GM19035 (cell line): ENCODE results near the gene TENT5C.

ENCODE experiments used
- ATAC-seq: cut with Tn5 transposase; IDR thresholded peaks from one replicate; pipeline ENCODE4 v1.9.1; 2021; ENCODE audit not compliant: unreplicated experiment

Gene TENT5C

DNA sequence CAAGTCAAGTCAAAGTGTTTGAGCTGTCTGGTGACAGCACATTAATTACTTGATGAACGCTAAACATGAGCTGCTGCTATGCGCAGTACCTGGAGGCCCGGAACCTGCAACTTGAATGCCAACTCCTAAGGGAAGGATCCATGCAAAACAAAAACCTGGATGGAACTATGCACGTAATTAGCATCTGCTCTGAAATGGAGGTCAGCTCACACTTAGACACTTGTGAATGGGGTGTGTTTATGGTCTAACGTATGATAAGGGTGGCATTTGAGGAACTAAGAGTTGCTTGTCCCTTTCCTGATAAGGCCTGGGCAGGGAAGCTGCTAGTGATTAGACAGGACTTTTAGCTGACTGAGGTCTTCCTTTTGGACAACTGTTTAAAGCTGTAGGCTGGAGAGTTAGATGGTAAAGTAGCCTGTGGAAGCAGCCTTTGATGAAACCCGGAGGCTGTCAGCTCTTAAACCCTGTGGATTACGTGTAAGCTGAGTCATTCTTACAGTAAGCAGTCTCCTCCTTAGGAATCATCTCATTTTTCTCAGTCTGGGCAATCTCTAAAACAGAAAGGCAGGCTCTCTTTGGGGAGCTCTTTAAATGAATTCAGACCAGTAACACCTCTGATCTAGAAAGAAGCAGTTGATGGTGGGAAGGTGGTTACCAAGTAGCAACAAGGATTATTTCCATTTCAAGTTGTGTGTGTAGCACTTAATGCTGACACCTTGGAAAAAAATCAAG, 6.8 kb downstream of the TENT5C start:
- no peak for ATAC-seq

DNA sequence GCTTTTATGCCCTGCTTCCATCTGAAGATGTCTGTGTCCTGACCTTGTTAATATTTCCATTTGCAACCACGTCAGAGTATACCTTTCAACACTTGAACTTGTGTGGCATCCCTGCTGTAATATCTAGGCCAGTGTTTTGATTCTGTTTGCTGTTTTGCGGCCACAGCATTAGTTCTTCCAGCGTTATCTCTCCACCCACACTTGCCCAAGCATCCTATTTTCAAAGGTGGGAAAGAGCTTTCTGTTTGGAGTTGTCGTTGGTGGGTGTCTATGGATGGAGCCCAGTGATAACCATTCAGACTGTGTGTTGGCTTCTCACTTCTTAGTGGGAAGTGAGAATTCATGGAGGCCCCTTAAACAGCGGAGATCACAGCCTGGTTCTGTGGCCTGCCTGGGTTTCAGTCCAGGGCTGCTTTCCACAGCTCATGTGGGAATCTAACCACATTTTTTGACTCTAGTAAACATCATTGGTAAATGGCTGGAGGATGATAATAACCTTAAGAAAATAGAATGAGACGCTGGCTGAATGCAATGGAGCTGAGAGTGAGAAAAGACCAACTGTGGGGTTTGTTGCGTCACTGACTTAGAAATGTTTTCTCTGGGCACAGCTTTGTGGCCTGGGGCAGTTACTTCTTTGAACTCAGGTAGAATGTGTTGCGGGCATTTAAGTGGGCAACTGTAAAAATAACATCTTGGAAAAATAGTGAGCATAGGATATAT, 7.6 kb downstream of the TENT5C start:
- no peak for ATAC-seq

DNA sequence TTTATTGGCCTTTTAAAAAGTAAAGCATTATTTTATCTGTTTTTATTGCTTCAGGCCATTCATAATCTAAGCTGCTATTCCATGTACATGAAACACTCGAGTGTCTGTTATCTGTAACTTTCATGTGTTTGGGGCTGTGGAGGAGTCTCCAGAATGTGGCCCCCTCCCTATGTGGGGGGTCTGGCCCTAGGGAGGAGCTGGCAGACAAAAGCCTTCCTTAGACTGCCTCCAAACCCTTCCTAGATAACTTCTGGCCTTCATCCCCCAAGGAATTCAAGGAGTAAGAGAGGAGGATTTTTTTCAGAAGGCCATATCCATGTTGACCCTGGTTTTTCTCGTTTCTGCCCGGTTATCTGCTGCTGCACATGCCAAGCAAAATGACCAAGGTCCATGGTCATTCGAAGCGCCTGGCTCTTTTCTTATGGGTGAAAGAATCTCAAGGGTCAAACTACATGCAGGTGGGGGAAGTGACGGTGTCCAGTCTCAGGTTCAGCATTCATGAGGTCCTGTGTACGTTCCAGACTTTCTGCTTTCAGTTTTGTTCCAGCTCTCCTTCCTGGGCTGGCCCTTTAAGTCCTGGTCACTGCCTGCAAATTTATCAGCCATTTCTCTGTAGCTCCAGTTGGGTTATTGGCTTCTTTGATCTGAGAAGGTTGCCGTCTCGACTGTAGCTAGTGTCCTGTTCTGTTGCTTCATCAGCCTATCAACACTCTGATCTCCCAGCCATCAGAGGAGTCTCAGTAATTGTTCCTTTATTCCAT, 8.3 kb downstream of the TENT5C start:
- ATAC-seq = no peak

DNA sequence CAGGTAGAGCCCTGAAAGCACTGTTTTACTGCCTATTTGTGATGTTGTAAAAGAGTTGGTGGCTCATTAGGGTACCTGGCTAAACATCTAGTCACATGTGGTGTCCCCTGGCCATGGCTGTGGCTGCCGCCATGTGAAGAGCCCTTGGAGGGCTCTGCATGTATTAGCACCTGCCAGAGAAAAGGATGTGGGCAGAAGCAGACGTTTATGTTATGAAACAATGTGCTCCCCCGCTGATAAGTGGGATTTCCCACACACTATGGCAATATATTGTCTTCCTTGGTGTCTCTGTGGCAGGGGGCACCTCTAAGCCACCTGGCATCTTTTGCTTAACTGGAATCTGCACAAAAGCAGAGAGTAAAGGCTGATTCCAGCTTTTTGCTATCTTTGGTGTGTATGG, 9.6 kb downstream of the TENT5C start:
- ATAC-seq = no peak

DNA sequence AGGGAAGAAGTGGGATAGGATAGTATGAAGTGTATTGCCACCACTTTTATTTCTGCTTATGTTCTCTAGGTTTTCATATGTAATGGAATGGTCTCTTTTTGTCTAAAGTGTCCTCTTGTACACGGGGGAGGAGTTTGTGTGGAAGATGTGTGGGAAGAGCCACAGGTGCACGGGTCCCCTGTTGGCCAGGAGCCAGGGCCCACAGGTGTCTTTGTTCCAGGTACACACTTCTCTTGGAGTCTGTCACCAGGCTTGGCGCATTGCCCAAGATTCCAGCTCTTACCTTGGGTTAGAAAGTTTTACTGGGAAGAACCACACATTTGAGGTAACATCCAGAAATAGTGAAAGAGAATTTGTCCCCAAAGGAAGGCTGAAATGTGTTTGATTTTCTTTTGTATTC, 10.5 kb downstream of the TENT5C start:
- no peak for ATAC-seq

DNA sequence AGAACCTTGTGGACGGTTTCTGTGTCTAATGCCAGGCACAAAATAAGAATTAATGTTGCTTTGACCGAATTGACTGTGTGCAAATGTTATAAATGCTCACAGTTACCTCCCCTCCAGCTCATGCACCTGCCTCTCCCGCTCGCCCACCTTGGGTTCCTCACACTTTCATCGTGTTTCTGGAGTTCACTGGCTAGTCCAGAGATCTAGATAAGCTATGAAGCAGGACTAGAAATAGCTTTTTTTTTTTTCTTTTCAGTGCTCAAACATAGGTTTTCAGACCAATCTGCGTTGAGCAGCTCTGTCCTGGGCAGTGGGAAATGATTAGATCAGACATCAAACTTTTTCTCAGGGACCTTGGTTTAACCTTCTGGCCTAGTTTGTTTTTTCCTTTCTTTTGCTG, 11.1 kb downstream of the TENT5C start:
- ATAC-seq = no peak

DNA sequence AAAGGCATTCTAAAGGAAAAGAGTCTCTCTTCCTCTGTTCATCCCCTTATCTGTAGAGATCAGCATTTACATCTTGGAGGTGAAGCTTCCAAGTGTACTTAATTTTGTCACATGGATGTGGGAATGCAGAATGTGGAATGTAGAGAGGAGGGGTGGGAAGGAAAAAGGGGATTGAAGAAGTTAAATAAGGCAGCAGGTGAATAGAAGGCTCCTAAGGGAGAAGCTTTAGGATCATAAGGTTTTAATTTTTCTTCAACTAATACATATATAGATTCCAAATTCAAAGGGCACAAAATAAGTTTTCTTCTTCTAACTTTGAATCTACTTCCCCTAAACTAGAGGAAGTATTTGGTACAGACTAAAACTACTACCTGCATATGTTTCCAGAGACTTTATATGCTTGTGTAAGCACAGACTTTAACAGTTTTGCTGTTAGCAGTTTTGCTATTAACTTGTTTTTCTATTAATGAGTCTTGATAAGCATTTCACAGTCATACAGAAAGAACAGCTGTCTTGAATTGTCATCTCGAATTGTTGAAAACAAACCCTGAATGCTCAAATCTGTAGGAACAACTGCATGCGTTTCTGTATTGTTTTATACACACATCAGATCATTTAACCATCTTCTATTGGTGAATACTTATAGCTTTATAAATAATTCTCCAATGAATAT, 12.7 kb downstream of the TENT5C start:
- no peak for ATAC-seq

DNA sequence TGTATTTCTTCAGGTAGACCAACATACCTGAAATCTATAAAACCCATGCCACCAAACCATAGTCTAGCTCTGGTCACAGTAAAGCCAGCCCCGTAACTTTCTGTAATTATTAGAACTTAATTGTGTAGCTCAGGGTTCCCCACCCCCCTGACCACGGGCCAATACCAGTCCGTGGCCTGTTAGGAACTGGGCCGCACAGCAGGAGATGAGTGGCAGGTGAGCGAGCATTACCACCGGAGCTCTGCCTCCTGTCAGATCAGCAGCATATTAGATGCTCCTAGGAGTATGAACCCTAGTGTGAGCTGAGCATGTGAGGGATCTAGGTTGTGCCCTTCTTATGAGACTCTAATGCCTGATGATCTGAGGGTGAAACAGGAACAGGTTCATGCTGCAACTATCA, 14.6 kb downstream of the TENT5C start:
- no peak for ATAC-seq

DNA sequence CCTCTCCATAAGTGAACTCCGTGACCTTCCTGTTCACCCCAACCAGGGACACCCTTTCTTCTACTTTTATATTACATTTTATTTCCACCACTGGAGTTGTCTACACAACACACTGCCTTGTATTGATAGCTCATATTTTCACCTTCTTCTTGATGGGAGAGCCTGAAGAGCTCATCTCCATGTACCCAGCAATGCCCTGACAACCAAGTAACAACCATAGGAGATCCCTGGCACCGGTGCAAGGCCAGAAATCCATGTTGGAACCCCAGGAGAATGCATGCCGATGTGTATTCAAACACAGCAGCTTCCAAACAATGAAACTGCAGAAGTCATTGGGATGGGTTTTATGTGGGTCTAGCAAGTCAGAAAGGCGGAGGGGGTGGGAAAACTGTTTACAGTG, 15.5 kb downstream of the TENT5C start:
- no peak for ATAC-seq

DNA sequence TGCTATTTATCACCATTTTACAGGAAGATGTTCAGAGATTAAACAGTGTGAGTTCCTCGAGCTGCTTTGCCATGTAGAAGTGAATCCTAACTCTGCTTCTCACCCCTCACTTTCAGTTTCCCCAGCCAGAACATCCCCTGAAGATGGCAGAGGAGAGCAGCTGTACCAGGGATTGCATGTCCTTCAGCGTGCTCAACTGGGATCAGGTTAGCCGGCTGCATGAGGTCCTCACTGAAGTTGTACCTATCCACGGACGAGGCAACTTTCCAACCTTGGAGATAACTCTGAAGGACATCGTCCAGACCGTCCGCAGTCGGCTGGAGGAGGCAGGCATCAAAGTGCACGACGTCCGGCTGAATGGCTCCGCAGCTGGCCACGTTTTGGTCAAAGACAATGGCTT, 16.9 kb downstream of the TENT5C start:
- no peak for ATAC-seq

DNA sequence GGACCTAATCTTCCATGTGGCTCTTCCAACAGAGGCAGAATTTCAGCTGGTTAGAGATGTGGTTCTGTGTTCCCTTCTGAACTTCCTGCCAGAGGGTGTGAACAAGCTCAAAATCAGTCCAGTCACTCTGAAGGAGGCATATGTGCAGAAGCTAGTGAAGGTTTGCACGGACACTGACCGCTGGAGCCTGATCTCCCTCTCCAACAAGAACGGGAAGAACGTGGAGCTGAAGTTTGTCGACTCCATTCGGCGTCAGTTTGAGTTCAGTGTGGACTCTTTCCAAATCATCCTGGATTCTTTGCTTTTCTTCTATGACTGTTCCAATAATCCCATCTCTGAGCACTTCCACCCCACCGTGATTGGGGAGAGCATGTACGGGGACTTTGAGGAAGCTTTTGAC, 17.3 kb downstream of the TENT5C start:
- no peak for ATAC-seq

DNA sequence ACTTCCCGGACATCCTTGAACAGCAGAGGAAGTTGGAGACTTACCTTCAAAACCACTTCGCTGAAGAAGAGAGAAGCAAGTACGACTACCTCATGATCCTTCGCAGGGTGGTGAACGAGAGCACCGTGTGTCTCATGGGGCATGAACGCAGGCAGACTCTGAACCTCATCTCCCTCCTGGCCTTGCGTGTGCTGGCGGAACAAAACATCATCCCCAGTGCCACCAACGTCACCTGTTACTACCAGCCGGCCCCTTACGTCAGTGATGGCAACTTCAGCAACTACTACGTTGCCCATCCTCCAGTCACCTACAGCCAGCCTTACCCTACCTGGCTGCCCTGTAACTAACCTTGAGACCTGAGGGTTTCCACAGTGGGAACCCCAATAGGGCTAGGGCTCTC, 17.9 kb downstream of the TENT5C start:
- no peak for ATAC-seq

DNA sequence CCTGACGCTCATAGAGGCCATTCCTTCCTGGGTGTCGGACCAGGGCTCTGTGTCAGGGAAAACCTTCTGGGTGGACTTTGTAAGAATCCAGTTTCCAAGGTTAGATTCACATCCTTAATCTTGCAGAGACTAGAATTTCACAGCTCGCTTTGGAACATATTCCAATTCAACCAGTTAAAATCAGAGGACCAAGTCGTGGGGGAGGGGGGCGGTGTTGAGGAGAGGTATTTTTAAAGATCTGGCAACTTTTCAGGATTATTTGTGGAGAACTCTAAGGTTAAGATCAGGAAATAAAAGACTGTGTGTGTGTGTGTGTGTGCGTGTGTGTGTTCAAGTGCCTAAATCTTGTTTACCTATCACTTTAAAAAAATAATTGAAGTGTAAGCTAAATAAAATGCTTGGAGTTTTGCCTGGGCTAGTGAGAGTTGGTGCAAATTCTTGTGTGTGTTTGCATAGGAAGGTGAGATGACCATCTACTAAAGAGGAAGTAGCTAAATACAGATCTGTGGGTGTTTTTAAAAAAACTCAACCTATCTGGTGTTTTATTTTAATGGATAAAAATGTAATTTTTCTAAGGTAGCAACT, 21.8 kb downstream of the TENT5C start:
- ATAC-seq = no peak

DNA sequence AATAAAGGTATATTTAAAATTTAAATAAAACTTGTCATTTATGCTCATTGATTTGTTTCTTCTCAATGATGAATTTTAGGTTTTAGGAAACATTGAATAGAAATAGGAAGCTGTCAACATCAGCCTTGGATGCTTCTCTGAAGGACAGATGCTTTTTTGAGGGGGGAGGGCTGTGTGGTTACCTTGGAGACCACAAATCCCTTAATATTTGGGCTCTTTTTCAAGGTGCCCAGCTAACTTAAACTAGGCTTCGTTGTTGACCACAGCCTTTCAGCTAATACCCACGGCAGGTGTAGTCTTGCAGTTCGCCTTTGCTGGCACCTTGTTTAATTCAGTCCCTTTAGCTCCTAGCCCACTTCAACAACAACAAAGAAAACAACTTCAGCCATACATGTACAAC, 22.5 kb downstream of the TENT5C start:
- ATAC-seq = no peak

DNA sequence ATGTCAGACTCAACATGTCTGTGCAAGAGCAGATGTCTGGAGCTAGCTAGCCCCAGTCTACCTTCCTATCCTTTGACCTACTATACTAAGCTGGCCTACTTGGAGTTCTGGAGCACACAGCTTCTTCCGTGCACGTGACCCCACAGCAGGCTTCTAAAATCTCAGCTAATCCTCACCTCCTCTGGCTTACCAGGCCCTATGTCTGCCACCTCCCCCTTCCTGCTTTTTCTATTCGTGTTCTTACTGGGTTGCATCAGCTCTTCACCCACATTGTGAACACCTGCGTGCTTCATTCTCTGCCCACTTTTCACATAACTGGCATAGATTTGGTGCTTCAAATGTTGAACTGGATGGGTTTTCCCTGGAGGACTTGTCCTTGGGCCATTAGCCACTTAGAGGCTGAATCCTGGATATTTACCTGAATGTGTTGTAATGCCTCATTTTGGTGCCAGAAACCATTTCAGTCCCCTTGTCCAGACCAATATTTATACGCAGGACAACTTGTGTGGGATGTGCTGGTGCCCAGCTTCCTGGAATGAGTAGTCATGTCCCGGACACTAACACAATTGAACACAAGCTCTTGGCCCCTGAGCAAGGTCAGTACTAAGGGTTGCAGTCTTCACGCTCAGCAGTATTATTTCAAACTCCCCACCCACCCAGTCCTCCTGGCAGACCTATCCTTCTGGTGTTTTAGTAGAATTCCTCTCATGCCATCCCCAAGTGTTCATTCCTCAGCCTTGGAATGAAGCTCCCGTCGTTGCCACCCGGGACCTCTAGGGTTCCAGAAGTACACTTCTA, 24.0 kb downstream of the TENT5C start:
- no peak for ATAC-seq

DNA sequence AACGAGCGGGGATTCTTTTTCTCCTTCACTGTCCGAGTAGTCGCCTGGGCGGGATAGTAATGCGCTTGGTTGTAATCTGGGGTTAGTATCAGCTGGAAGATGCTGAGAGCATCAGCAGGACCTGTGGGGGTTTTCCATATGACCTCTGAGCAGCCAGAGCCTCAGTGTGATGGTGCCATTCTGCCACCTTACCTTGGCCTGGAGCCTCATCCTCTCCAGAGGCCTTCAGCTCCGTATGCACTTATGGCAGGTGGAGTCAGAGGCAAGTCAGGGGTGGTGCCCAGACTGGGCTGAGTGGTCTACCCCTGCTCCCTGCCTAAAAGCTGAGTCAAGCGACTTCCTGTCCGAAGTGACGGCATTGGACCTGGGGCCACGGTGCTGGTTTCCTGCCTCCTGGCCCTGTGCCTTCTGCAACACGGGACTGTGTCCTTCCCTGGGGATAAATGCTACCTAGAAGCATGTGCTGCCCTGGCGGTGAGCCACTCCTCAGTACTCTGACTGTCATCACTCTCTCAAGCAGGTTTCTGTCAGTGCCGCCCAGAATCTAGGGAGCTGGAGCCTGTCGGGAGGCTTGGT, 24.7 kb downstream of the TENT5C start:
- ATAC-seq = no peak

DNA sequence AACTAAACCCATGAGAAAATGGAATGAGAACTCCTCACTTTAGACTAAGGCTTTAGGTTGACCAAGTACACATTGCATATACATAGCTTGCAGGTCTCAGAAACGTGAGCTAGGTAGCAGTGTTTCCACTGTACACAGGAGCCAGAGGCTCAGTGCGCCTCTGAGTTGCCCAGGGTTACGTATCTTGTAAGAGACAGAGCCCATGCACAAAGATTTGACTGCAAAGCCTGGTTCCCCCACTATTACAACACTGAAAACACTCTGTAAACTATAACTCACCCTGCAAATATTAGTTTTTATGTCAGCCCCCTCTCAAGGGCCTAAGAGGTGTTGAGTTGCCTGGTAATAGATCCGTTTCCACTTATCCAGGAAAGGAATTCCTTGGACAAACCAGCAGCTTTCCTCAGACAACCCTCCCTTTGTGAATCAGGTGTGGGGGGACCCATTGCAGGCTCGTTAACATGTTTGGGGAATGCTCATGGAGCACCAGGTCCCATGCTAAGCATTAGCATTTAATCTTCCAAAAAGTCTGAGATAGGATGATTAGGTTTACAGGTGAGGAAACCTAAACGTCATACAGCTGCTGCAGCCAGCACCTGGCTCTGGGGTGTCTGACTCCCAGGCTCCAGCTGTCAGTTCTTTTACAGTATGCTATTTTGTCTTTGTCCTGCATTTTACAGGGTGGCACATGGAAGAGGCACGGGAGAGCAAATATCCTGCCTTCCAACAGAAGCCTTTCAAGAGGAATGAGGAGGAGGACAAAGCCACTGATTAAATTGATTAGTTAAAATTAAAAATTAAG, 25.7 kb downstream of the TENT5C start:
- ATAC-seq = no peak

DNA sequence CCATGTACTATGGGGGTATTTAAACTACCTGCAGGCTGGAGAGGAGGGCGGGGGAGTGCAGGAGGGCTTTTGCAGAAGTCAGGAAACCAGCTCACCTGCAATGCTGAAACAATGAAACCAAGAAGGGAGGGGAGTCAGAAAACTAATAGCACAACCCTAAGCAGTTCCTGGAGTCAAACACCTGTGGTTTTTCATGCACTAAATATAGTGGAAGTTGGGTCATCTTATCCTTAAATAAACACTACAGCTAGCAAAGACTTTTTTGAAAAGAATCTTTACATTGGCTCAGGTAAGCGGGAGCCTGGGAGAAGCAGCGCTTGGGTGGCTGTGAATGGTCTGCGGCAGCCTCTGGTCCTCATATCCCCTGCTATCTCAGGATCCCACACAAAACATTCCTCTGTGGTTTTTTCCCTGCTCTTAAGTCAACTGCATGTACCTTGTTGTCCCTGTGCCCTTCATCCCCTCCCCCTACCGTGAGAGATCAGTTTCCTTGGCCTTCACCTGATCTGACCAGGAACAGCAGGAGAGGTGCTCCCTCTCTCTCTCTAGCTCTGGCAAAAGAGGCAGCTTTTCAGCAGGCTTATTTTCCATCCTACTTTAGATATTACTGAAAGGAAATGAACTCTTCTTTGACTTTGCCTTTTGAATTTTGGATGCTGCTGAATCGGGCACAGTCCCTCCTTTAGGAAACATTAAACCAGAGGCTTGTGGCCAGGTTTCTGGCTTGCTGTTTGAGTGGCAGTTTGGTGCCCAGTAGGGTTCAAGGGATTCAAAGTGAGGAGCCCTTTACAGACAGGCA, 26.6 kb downstream of the TENT5C start:
- peak; percentile 51 for ATAC-seq

DNA sequence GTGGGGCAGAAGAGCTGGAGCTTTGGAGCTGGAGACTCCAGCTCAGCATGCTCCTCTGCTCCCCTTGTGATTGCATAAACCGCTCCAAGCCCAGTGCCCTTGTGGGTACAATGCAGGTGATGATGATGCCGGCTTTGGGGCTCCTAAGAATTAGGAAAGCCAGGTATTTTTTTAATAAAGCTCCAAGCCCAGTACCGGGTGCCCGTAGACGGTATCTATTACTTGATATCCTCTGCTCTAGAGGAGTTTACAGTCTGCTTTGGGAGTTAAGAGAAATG, 27.2 kb downstream of the TENT5C start:
- no peak for ATAC-seq
